C4-2B (cell line): ENCODE results near the gene ANKLE2.

Source experiments
- CTCF ChIP-seq: fragments of 450-650 bp; conservative IDR thresholded peaks from 2 replicates; pipeline ENCODE4 v1.5.1; 2017; ENCODE audit warnings: mild to moderate bottlenecking
- ZFX ChIP-seq: fragments of 450-650 bp; IDR thresholded peaks from 2 replicates; pipeline ENCODE4 v1.6.1; 2017

- TF ChIP-seq CTCF: no peak
- no peak for TF ChIP-seq ZFX
These were observed 48.5 kb downstream of the ANKLE2 start for GRCh38 chr12:132713123-132713522.
